VCaP (cell line): ENCODE results near the gene ADAM33.

Experiments used
- H3K27ac ChIP-seq: fragments of 450-650 bp; 2 replicates; pipeline ENCODE4 v1.5.1; 2017
- CTCF ChIP-seq: fragments of 450-650 bp; conservative IDR thresholded peaks from 2 replicates; pipeline ENCODE4 v1.5.1; 2017; ENCODE audit warnings: mild to moderate bottlenecking, moderate library complexity

ADAM33 gene

GRCh38 chr20:3678198-3678597 lies 3.6 kb downstream of the ADAM33 start:
- no peak for TF ChIP-seq CTCF
- H3K27ac ChIP-seq: no peak overlapping the region

GRCh38 chr20:3677733-3678132 lies 4.1 kb downstream of the ADAM33 start:
- H3K27ac ChIP-seq: no peak overlapping the region
- TF ChIP-seq CTCF: no peak

GRCh38 chr20:3674995-3675900 lies 6.6 kb downstream of the ADAM33 start:
- no peak overlapping the region for H3K27ac ChIP-seq
- no peak for TF ChIP-seq CTCF

GRCh38 chr20:3674447-3674846 lies 7.4 kb downstream of the ADAM33 start:
- TF ChIP-seq CTCF: no peak
- H3K27ac ChIP-seq: no peak overlapping the region

DNA sequence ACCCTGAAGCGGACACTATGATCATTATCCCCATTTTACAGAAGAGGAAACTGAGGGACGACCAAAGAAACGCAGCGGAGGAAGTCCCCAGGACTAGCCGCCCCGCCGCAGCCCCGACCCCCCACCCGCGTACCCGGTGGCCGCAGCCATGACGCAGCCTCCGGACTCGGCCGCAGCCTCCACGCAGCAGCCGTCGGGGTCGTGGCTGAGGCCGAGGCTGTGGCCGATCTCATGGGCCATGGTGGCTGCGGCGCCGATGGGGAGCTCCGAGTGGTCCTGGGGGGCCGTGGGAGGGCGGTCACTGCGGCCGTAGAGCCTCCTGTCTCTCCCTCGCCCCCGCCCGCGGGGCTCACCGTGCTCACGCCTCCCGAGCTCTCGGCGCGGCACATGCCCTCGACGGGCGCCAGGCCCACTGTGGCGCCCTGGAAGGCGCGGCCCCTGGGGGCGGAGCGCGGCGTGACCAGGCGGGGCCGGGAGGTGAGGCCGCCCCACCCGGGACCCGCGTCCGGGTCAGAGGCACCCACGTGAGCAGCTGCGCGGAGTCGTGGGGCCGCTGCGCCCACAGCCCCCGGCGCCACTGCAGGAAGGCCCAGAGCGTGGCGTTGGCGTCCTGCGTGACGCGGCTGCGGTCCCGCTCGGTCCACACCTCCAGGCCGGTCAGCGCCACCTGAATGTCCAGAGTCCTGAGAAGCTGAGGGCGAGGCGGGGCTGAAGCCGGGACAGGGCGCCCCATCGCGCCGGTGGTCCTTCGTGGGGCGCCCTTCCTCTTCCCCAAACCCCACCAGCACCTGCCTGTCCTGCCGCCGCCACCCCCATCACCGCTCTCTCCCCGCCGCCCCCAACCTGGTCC lies 8.4 kb downstream of the ADAM33 start:
- H3K27ac ChIP-seq: no peak overlapping the region
- no peak for TF ChIP-seq CTCF

GRCh38 chr20:3672547-3673171 lies 9.2 kb downstream of the ADAM33 start:
- 0 out of 2 replicates have a peak, but pooled peaks have one; percentile 11 for TF ChIP-seq CTCF
- H3K27ac ChIP-seq: no peak overlapping the region
